Effector memory CD4-positive, alpha-beta T cell (primary cell): Measurements from ENCODE around the gene UFM1.
A peak's percentile ranks its signal among the peaks of the same experiment; 100 is the strongest.

Experiments
- DNase-seq, 3 donors: peaks; one replicate each; pipeline ENCODE4 v3.0.0-alpha.2; 2020
- H3K27ac ChIP-seq: 2 replicates; pipeline ENCODE4 v1.7.0; 2013; ENCODE audit warnings: mild to moderate bottlenecking, low read length, moderate library complexity; ENCODE audit not compliant: insufficient read depth, poor library complexity, severe bottlenecking
- H3K27me3 ChIP-seq: replicated peaks from 2 replicates; pipeline ENCODE4 v1.7.0; 2013; ENCODE audit warnings: mild to moderate bottlenecking, low read length; ENCODE audit not compliant: insufficient read depth, control insufficient read depth, poor library complexity, severe bottlenecking
- H3K36me3 ChIP-seq: 2 replicates; pipeline ENCODE4 v1.7.0; 2013; ENCODE audit warnings: mild to moderate bottlenecking, low read length, moderate library complexity; ENCODE audit not compliant: control insufficient read depth, insufficient read depth
- H3K4me1 ChIP-seq: 2 replicates; pipeline ENCODE4 v1.7.0; 2013; ENCODE audit warnings: low read length, mild to moderate bottlenecking; ENCODE audit not compliant: control insufficient read depth, insufficient read depth, poor library complexity, severe bottlenecking
- H3K4me3 ChIP-seq: 2 replicates; pipeline ENCODE4 v1.7.0; 2013; ENCODE audit warnings: low read length, low read depth, mild to moderate bottlenecking; ENCODE audit not compliant: insufficient read depth, poor library complexity, severe bottlenecking
- H3K9me3 ChIP-seq: 2 replicates; pipeline ENCODE4 v1.7.0; 2013; ENCODE audit warnings: mild to moderate bottlenecking, low read length, moderate library complexity; ENCODE audit not compliant: control insufficient read depth

The UFM1 gene

DNA sequence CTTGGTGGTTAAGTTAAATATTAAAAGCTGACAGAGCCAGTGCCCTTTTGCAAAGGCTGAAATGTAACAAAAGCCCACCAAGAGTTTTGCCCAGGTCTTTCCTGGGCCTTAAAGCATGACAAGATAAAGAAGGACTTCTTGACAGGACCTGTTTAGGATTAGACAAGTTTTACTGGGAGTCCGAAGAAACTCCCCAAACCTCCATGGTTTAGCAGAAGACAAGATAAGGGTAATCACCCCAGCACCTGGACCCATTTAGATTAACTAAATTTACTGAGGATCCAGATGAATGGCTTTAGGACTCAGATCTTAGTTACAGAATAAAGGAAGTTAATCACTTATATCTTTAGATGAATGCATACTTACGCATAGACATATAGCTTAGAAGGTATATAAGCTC lies 14.8 kb upstream of the UFM1 start:
- Histone ChIP-seq H3K27ac (no peak overlapping the region), H3K4me3 (no peak overlapping the region)
- no peak for DNase-seq

DNA sequence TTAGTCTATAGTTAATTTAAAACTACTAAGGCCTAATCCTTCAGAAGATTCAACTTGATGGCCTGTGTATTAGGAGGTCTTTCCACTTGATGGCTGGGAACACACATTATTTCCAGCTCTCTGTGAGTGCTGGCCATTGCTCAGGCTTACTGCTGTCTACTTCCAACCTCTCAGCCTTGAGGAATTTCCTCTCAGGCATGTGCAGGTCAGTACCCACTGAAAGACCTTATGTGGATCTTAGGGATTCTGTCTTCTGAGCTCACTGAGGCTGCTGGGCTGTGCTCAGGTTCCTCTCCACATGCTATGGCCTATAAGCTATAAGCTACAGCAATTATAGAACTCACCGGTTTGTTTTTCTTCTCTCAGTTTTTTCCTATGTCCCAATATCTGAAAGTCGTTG lies 11.6 kb upstream of the UFM1 start:
- Histone ChIP-seq H3K4me3 (no peak overlapping the region), H3K27ac (no peak overlapping the region), H3K4me1 (no peaks in the 10 kb centered on the region), H3K9me3 (no peaks in the 10 kb centered on the region), H3K27me3 (no peaks in the 10 kb centered on the region), H3K36me3 (no peaks in the 10 kb centered on the region)
- DNase-seq = no peak

More for the DNA sequence above, 14.8 kb upstream of the UFM1 start:
- Histone ChIP-seq H3K9me3 (no peaks in the 10 kb centered on the region), H3K4me1 (no peaks in the 10 kb centered on the region), H3K36me3 (no peaks in the 10 kb centered on the region), H3K27me3 (no peaks in the 10 kb centered on the region)

DNA sequence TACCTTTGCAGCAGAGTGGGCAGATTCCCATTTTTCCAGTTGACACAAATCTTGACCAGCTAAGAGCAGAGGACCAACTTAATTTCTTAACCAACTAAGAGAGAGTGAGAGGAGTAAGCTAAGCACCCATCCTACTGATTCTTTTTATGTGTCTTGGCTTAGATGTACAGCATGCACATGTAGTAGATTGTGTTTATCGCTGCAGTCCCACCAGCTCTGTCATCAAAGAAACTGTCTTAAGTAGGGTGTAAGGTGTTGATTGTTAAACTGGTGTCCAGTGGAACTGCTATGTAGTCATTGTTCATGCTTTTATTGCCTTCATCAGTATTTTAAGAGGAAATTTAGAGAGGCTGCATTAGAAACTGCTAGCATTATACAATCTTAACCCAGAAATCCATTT lies 9.0 kb upstream of the UFM1 start:
- H3K27me3 ChIP-seq = no peaks in the 10 kb centered on the region
- no peaks in the 10 kb centered on the region for H3K4me1 ChIP-seq
- H3K9me3 ChIP-seq = no peaks in the 10 kb centered on the region
- H3K27ac ChIP-seq = no peak overlapping the region
- no peaks in the 10 kb centered on the region for H3K36me3 ChIP-seq
- H3K4me3 ChIP-seq = no peak overlapping the region
- no peak for DNase-seq

DNA sequence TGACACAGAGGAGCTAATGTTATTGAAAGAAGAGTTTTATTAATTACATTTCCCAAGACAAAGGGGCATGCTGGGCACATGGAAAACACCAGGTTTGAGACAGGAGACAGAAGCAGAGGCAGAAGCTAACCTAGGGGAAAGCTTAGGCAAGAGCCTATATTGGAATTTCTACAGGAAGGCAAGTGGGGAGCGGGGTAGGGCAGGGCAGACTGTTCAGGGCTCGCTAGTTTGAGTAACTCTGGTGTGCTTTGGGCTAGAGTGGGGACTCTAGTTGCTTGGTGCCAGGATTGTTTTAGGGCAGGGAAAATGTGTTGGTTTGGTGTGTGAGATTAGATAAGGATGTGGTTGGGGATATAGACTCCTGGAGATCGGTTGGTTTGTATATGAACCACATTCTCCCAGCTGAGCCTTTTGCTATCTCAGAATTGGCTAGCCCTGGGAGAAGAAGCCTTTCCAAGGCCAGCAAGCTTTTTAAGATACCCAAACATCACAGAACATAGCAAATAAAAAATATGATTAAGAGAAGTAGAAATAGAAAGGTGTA lies 8.4 kb upstream of the UFM1 start:
- H3K36me3 ChIP-seq = no peaks in the 10 kb centered on the region
- no peak overlapping the region for H3K4me3 ChIP-seq
- no peak for DNase-seq
- no peaks in the 10 kb centered on the region for H3K4me1 ChIP-seq
- H3K27me3 ChIP-seq = no peaks in the 10 kb centered on the region
- no peaks in the 10 kb centered on the region for H3K9me3 ChIP-seq
- no peak overlapping the region for H3K27ac ChIP-seq

DNA sequence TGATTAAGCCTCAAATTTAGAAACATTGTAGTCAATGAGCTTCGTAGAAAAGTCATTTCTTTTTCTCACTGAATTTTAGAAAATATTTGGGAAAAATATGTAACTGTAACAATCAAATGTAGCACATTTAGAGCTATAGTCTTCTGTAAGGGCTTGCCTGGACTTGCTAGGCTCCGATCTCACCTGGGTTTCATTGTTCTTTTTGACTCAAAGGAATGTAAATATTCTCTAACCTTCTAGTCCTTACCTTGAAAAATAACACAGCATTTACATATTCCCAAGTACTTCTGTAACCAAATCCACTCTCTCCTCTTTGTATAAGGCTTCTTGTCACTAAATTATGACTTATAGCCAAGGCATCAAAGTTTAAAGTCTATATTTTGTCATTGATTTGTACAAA lies 2.9 kb upstream of the UFM1 start:
- no peaks in the 10 kb centered on the region for H3K36me3 ChIP-seq
- no peak overlapping the region for H3K27ac ChIP-seq
- no peak overlapping the region for H3K4me3 ChIP-seq
- H3K4me1 ChIP-seq = peaks cover 8% of the 10 kb centered on the region
- H3K27me3 ChIP-seq = no peaks in the 10 kb centered on the region
- no peak for DNase-seq
- no peaks in the 10 kb centered on the region for H3K9me3 ChIP-seq

DNA sequence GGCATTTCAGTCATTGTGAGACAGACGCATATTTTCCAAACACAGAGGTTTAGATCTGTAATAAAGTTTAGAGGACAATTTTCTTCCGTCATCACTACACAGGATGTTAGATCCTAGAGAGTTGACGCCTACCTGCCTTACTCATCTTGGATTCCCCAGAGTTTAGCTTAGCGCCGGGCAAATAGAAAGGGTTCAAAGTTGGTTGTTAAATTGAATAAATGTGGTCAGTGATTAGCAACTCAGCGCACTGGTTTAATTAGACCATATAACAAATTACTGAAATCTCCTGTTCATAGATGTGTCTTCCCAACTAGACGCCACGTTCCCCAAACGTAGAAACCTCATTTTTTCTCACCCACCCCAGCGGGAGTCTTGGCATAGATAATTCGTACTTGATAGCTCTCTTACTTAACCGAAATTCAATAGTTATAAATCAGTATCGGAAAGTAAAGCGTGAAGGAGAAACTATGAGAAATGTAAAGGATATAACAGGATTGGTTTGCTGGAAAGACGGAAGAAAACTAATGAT lies 726 bp upstream of the UFM1 start:
- Histone ChIP-seq H3K27ac (peak overlapping the region; percentile 88), H3K4me1 (peaks cover 8% of the 10 kb centered on the region), H3K27me3 (no peaks in the 10 kb centered on the region), H3K36me3 (no peaks in the 10 kb centered on the region), H3K9me3 (no peaks in the 10 kb centered on the region), H3K4me3 (peak overlapping the region; percentile 87)
- peak in 1 of 3 donors; percentile 0 for DNase-seq

DNA sequence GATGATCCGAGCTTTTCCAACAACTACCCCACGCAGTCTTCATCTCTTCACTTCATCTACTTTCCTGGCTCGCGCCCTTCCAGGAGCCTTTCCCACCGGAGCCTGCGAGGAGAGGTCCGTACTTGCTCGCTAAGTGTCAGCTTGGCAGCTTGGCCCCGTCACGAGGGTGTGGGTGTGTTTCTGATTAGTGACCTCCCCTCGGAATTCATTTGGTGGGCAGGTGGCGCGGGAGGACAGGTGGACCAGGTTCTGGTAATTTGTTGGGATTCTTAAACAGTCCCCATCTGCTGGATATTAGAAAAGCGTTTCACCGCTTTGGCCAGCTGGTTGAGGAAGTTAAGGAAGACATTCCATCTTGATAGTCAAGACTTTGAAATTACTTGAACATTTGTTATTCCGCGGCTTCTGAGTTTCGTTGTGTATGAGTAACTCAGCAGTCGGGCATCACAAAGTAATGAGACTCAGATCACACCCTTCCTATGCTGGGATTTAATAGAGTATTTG lies 515 bp downstream of the UFM1 start:
- peak; percentile 6 to 27 (median 20) for DNase-seq
- Histone ChIP-seq H3K36me3 (peaks cover 9% of the 10 kb centered on the region), H3K27me3 (no peaks in the 10 kb centered on the region), H3K4me1 (peaks cover 8% of the 10 kb centered on the region), H3K27ac (peak overlapping the region; percentile 88), H3K9me3 (no peaks in the 10 kb centered on the region), H3K4me3 (peak overlapping the region; percentile 87)

DNA sequence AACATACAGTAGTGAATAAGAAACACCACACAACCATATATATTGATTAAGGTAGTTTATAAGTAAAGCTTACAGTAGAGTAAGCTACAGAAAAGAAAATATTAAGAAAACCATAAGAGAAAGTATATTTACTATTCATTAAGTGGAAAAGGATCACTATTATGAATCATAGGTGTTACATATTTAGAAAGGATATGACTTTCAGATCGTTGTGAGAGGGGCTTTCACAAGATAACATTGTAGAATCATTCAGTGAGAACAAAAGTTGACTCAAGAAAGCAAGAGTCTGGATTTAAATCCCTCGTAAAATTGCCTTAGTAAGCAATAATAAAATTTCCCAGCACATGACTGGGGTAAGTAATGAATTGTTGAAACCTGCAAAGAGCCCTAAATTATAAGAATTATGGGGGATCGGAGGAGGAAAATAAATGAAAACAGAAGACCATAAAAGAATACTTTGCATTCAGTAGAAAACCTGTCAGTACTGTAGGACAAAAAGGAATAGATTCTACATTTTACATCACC lies 6.0 kb downstream of the UFM1 start:
- Histone ChIP-seq H3K27me3 (no peaks in the 10 kb centered on the region), H3K36me3 (peaks cover 34% of the 10 kb centered on the region), H3K4me3 (no peak overlapping the region), H3K4me1 (peaks cover 7% of the 10 kb centered on the region), H3K27ac (no peak overlapping the region), H3K9me3 (no peaks in the 10 kb centered on the region)
- no peak for DNase-seq

DNA sequence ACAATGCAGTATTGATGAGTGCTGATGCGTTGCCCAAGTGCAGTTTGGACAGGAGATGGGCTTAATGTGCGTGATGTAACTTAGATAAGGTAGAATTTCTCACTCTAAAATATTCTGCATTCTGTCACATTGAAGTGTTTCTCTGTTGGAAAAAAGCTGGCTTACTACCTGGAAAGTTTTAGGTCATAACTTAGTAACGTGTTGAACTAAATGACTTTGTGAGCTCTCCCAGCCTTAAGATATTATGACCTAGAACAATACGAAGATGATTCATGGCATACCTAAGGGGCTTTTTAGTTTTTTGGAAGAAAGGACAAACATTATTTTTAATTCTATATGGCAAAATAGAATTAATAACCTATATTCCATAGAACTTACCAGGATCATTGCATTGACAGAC lies 9.0 kb downstream of the UFM1 start:
- Histone ChIP-seq H3K4me1 (no peaks in the 10 kb centered on the region), H3K27me3 (no peaks in the 10 kb centered on the region), H3K27ac (no peak overlapping the region), H3K9me3 (no peaks in the 10 kb centered on the region), H3K4me3 (no peak overlapping the region), H3K36me3 (peaks cover 61% of the 10 kb centered on the region)
- DNase-seq = no peak

DNA sequence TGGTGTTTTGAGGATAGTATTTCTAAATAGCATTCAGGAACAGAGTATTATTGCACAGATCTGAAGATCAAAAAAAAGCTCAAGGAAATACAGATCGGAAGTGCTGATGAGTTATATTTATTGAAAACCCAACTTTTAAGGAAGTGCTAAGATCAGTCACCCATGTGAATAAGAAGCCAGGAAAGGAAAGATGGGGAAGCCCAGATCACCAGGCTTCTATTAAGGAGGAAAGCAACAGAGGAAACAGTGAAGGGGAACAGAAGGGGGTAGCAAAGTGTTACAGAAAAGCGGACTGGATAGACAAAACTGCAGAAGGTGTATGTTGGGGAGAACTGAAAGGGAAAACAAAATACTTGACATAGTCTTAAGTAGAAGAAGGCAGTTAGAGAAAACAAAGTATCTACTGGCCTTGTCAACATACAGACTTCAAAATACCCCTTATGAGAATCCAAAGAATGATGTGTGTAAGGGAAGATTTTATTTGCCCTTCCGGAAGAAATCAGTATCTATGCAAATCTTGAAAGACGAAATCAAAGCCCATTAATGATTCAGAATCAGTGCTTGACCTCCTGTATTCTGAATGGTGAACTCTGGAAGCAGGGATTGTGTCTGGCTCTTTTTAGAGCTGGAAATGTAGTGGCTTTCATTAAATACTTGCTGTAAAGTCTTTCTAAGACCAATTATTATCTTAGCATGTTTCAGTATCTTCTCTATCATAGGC lies 12.1 kb downstream of the UFM1 start:
- DNase-seq = no peak
- Histone ChIP-seq H3K27me3 (no peaks in the 10 kb centered on the region), H3K9me3 (no peaks in the 10 kb centered on the region), H3K27ac (no peak overlapping the region), H3K4me1 (no peaks in the 10 kb centered on the region), H3K36me3 (peaks cover 39% of the 10 kb centered on the region), H3K4me3 (no peak overlapping the region)
